ENCODE results near the gene LTO1.

The LTO1 gene

GRCh38 chr11:69707176-69707575, 32.0 kb upstream of the LTO1 start:
- Histone ChIP-seq H3K36me3 (ENCODE audit: control insufficient read depth, low read depth, low read length) (no peaks in the 10 kb centered on the region), H3K4me1 (ENCODE audit: control insufficient read depth, low read depth, low read length) (peaks cover 46% of the 10 kb centered on the region), H3K4me3 (ENCODE audit: low read length) (no peak overlapping the region), H3K9me3 (ENCODE audit: control insufficient read depth, low read depth, low read length) (no peaks in the 10 kb centered on the region), H3K27me3 (ENCODE audit: control insufficient read depth, insufficient read depth, low read length) (peaks cover 39% of the 10 kb centered on the region), H3K27ac (ENCODE audit: low read length) (no peak overlapping the region), H3K9ac (ENCODE audit: low read length) (no peak overlapping the region)

DNA sequence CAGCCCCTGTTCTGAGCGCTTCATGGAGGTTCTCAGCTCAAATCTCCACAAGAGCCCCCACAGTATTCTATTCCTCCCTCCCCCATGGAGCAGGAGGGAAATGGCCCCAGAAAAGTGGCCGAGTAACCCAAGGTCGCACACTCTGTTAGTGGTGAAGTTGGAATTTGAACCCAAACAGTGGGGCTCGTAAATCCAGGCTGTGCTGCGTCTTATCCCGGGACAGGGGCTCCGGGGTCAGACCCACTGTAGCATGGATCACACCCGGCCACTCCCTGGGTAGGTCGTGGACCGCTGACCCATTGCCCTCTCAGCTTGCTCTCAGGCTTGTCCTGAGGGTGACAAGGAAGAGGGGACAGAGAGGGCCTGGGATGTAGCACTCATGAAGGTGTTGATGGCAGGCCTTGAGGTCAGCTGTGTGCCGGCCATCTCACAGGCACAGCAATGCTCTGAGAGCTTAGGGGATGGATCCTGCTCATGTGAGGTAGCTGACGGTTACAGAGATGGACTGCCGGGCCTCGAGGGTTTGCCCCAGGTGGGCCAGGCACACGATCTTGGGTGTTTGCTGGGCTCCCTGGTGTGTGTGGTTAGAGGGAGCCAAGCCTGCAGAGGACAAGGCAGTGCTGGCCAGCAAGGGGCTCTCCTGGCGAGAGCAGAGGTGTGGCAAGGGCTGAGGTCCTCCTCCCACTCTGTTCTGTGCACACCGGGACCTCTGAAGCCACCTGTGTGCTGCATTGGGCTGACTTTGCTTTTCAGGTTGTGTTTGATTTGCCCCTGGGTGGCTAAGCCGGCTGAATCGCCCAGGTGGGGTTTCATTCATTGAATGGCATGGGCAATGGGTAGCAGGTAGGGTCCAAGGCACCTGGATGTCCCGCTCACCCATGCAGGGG, 31.0 kb upstream of the LTO1 start:
- Histone ChIP-seq H3K4me3 (ENCODE audit: low read length) (no peak overlapping the region), H3K9ac (ENCODE audit: low read length) (no peak overlapping the region), H3K9me3 (ENCODE audit: control insufficient read depth, low read depth, low read length) (no peaks in the 10 kb centered on the region), H3K36me3 (ENCODE audit: control insufficient read depth, low read depth, low read length) (no peaks in the 10 kb centered on the region), H3K27ac (ENCODE audit: low read length) (no peak overlapping the region), H3K4me1 (ENCODE audit: control insufficient read depth, low read depth, low read length) (peaks cover 43% of the 10 kb centered on the region), H3K27me3 (ENCODE audit: control insufficient read depth, insufficient read depth, low read length) (peaks cover 49% of the 10 kb centered on the region)

DNA sequence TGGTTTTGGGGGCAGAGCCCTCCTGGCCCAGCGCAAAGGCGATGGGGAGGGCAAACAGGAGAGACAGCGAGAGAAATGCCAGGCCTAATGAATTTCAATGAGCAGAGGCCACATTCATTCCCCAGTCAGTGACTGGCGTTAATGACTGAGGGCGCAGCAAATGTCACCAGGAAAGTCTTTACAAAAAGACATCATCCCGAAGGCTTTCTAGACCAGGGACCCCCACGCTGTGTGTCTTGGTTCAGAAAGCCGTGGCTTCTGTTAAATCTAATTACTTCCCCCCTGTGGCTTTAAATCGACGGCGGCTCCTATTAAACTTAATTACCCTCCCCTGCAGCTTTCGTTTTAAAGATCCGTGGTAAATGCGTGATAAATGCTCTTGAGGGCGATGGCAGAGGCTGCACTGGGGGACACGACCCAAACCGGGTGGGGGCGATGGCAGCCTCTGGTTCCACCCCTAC, 30.2 kb upstream of the LTO1 start:
- H3K27ac ChIP-seq (ENCODE audit: low read length) = no peak overlapping the region
- H3K9me3 ChIP-seq (ENCODE audit: control insufficient read depth, low read depth, low read length) = no peaks in the 10 kb centered on the region
- peaks cover 51% of the 10 kb centered on the region for H3K4me1 ChIP-seq (ENCODE audit: control insufficient read depth, low read depth, low read length)
- H3K9ac ChIP-seq (ENCODE audit: low read length) = no peak overlapping the region
- no peaks in the 10 kb centered on the region for H3K36me3 ChIP-seq (ENCODE audit: control insufficient read depth, low read depth, low read length)
- peak overlapping the region; percentile 69 for H3K4me3 ChIP-seq (ENCODE audit: low read length)
- H3K27me3 ChIP-seq (ENCODE audit: control insufficient read depth, insufficient read depth, low read length) = peaks cover 49% of the 10 kb centered on the region

- Histone ChIP-seq H3K4me1 (ENCODE audit: control insufficient read depth, low read depth, low read length) (peaks cover 56% of the 10 kb centered on the region), H3K36me3 (ENCODE audit: control insufficient read depth, low read depth, low read length) (no peaks in the 10 kb centered on the region), H3K4me3 (ENCODE audit: low read length) (peak overlapping the region; percentile 69), H3K27ac (ENCODE audit: low read length) (no peak overlapping the region), H3K9ac (ENCODE audit: low read length) (peak overlapping the region; percentile 82), H3K9me3 (ENCODE audit: control insufficient read depth, low read depth, low read length) (no peaks in the 10 kb centered on the region), H3K27me3 (ENCODE audit: control insufficient read depth, insufficient read depth, low read length) (peaks cover 49% of the 10 kb centered on the region)
These were observed 29.5 kb upstream of the LTO1 start for GRCh38 chr11:69704508-69705253.

GRCh38 chr11:69703768-69704507, 28.8 kb upstream of the LTO1 start, which contains the start of gene FGF19:
Gene FGF19, minus strand, starts transcription at chr11:69704022. Its CDS starts 146 bp downstream, at chr11:69703876.
- Histone ChIP-seq H3K4me3 (ENCODE audit: low read length) (peak within 1 kb of the TSS; percentile 69), H3K9me3 (ENCODE audit: control insufficient read depth, low read depth, low read length) (no peaks in the 10 kb centered on the region), H3K36me3 (ENCODE audit: control insufficient read depth, low read depth, low read length) (peaks cover 4% of the 10 kb centered on the region), H3K27ac (ENCODE audit: low read length) (peak within 1 kb of the TSS; percentile 37), H3K4me1 (ENCODE audit: control insufficient read depth, low read depth, low read length) (peaks cover 57% of the 10 kb centered on the region), H3K9ac (ENCODE audit: low read length) (peak within 1 kb of the TSS; percentile 82), H3K27me3 (ENCODE audit: control insufficient read depth, insufficient read depth, low read length) (peaks cover 49% of the 10 kb centered on the region)

- peaks cover 10% of the 10 kb centered on the region for H3K36me3 ChIP-seq (ENCODE audit: control insufficient read depth, low read depth, low read length)
- no peaks in the 10 kb centered on the region for H3K9me3 ChIP-seq (ENCODE audit: control insufficient read depth, low read depth, low read length)
- H3K4me1 ChIP-seq (ENCODE audit: control insufficient read depth, low read depth, low read length) = peaks cover 53% of the 10 kb centered on the region
- peak overlapping the region; percentile 82 for H3K9ac ChIP-seq (ENCODE audit: low read length)
- H3K27me3 ChIP-seq (ENCODE audit: control insufficient read depth, insufficient read depth, low read length) = peaks cover 49% of the 10 kb centered on the region
- H3K27ac ChIP-seq (ENCODE audit: low read length) = no peak overlapping the region
- H3K4me3 ChIP-seq (ENCODE audit: low read length) = peak overlapping the region; percentile 69
These were observed 28.3 kb upstream of the LTO1 start for GRCh38 chr11:69703453-69703767.

DNA sequence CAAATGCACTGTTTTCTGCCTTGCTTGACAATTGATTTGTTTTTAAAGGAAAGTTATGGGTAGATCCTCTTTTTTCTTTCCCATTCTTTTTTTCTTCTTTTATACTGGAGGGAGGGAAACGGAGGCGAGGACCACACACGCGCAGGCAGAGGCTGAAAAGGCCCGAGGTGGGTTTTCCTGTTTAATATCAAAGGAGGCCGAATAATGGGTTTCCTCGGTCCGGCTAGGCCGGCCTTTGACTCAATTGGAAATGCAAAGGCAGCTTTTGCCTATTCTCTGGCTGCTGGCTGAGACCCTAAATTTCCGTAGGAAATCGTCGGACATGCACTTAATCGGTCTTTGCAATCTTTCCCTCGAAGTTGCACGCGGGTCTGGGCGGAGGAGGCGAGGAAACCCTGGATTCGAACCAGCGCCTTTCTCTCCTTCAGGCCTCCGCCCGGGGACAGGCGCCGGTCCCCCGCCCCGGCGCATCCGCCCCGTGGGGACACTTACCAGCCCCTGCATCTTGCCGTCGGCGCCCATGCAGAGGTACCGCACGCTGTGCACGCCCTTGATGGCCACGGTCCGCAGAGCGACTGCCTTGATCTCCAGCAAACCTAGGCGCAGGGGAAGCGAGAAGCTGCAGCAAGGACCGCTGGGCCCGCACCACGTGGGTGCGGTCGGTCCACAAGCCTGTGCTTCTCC, 27.8 kb upstream of the LTO1 start:
- H3K9ac ChIP-seq (ENCODE audit: low read length) = peak overlapping the region; percentile 82
- peaks cover 13% of the 10 kb centered on the region for H3K36me3 ChIP-seq (ENCODE audit: control insufficient read depth, low read depth, low read length)
- peak overlapping the region; percentile 37 for H3K27ac ChIP-seq (ENCODE audit: low read length)
- peaks cover 53% of the 10 kb centered on the region for H3K4me1 ChIP-seq (ENCODE audit: control insufficient read depth, low read depth, low read length)
- H3K27me3 ChIP-seq (ENCODE audit: control insufficient read depth, insufficient read depth, low read length) = peaks cover 49% of the 10 kb centered on the region
- H3K9me3 ChIP-seq (ENCODE audit: control insufficient read depth, low read depth, low read length) = no peaks in the 10 kb centered on the region
- peak overlapping the region; percentile 69 for H3K4me3 ChIP-seq (ENCODE audit: low read length)

GRCh38 chr11:69702239-69702691, 27.1 kb upstream of the LTO1 start:
- H3K4me1 ChIP-seq (ENCODE audit: control insufficient read depth, low read depth, low read length) = peaks cover 49% of the 10 kb centered on the region
- H3K4me3 ChIP-seq (ENCODE audit: low read length) = peak overlapping the region; percentile 69
- peaks cover 49% of the 10 kb centered on the region for H3K27me3 ChIP-seq (ENCODE audit: control insufficient read depth, insufficient read depth, low read length)

GRCh38 chr11:69700278-69701140, 25.4 kb upstream of the LTO1 start:
- peak overlapping the region; percentile 49 for H3K9ac ChIP-seq (ENCODE audit: low read length)
- H3K9me3 ChIP-seq (ENCODE audit: control insufficient read depth, low read depth, low read length) = no peaks in the 10 kb centered on the region
- H3K4me1 ChIP-seq (ENCODE audit: control insufficient read depth, low read depth, low read length) = peaks cover 32% of the 10 kb centered on the region
- H3K27ac ChIP-seq (ENCODE audit: low read length) = peak overlapping the region; percentile 57
- peak overlapping the region; percentile 65 for H3K4me3 ChIP-seq (ENCODE audit: low read length)
- H3K36me3 ChIP-seq (ENCODE audit: control insufficient read depth, low read depth, low read length) = peaks cover 13% of the 10 kb centered on the region
- H3K27me3 ChIP-seq (ENCODE audit: control insufficient read depth, insufficient read depth, low read length) = peaks cover 38% of the 10 kb centered on the region

More at GRCh38 chr11:69702239-69702691, 27.1 kb upstream of the LTO1 start:
- peak overlapping the region; percentile 82 for H3K9ac ChIP-seq (ENCODE audit: low read length)
- H3K36me3 ChIP-seq (ENCODE audit: control insufficient read depth, low read depth, low read length) = peaks cover 13% of the 10 kb centered on the region
- peak overlapping the region; percentile 81 for H3K27ac ChIP-seq (ENCODE audit: low read length)
- H3K9me3 ChIP-seq (ENCODE audit: control insufficient read depth, low read depth, low read length) = no peaks in the 10 kb centered on the region

DNA sequence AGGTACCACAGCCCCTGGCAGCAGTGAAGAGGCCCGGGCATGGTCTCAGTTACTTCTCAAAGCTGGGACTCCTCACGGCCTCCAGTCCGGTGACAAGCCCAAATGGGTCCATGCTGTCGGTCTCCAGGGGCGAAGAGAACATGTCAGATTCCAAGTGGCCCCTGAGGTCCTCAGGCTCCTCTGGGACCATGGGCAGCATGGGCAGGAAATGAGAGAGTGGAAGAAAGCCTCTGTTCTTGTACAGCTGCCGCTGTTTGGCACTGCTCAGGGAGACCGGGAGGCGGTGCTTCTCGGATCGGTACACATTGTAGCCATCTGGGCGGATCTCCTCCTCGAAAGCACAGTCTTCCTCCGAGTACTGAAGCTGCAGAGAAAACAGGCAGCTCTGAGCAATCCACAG, 24.1 kb upstream of the LTO1 start:
- Histone ChIP-seq H3K9me3 (ENCODE audit: control insufficient read depth, low read depth, low read length) (no peaks in the 10 kb centered on the region), H3K27ac (ENCODE audit: low read length) (no peak overlapping the region), H3K4me3 (ENCODE audit: low read length) (no peak overlapping the region), H3K27me3 (ENCODE audit: control insufficient read depth, insufficient read depth, low read length) (peaks cover 28% of the 10 kb centered on the region), H3K4me1 (ENCODE audit: control insufficient read depth, low read depth, low read length) (peaks cover 27% of the 10 kb centered on the region), H3K9ac (ENCODE audit: low read length) (no peak overlapping the region), H3K36me3 (ENCODE audit: control insufficient read depth, low read depth, low read length) (peaks cover 13% of the 10 kb centered on the region)
